Measurements from ENCODE around the gene ARHGAP26.

GRCh38 chr5:143021595-143021994, 251.4 kb downstream of the ARHGAP26 start:
- TF ChIP-seq CTCF (IDR thresholded peaks at IDR 0.05) (no peak), POLR2AphosphoS5 (IDR thresholded peaks at IDR 0.05) (no peak), EP300 (IDR thresholded peaks at IDR 0.05) (no peak), POLR2A (IDR thresholded peaks at IDR 0.05) (no peak)

All from sigmoid colon (tissue), 4 donors.